K562 (cell line): ENCODE results near the gene COPS6. TPM values are rescaled to one million over a fixed set of nuclear protein-coding genes. Genes with fewer than 3 reads are reported as not detected.
A peak's percentile ranks its signal among the peaks of the same experiment; 100 is the strongest.

Source experiments
- AFF4 ChIP-seq: sonication (generic); formaldehyde crosslinking; IDR thresholded peaks from 2 replicates; pipeline ENCODE4 v1.8.0; 2023; ENCODE audit warnings: mild to moderate bottlenecking, missing genetic modification reagents
- BRF2 ChIP-seq: IDR thresholded peaks from 3 replicates; pipeline ENCODE4 v1.6.1; 2011; ENCODE audit warnings: borderline replicate concordance, mild to moderate bottlenecking; ENCODE audit not compliant: insufficient read length, insufficient read depth
- CBFA2T3 ChIP-seq: fragments of 450-650 bp; IDR thresholded peaks from 2 replicates; pipeline ENCODE4 v1.6.1; 2017
- ELK1 ChIP-seq: sonication (generic); formaldehyde crosslinking; IDR thresholded peaks from 2 replicates; pipeline ENCODE4 v1.8.1; 2022; ENCODE audit warnings: missing genetic modification reagents
- ID3 ChIP-seq, 2 experiments: fragments of 250-450 bp in 1 of 2; fragments of 450-650 bp in 1 of 2; sonication (Bioruptor Pico) in 1 of 2; IDR thresholded peaks; 2 replicates each; pipeline versions ENCODE4 v1.6.1 to v1.8.0; 2016 to 2021; ENCODE audit warnings: mild to moderate bottlenecking in 2 of 2, moderate library complexity in 2 of 2, missing compliant biosample characterization in 1 of 2, missing genetic modification characterization in 1 of 2
- L3MBTL2 ChIP-seq: fragments of 450-650 bp; IDR thresholded peaks from 2 replicates; pipeline ENCODE4 v1.6.1; 2016; ENCODE audit warnings: mild to moderate bottlenecking, moderate library complexity
- MCM7 ChIP-seq, 2 experiments: fragments of 450-650 bp; IDR thresholded peaks; 2 replicates each; pipeline ENCODE4 v1.6.1; 2016 to 2018
- MLLT1 ChIP-seq, 2 experiments: fragments of 450-650 bp; IDR thresholded peaks; 2 replicates each; pipeline ENCODE4 v1.6.1; 2016
- PURB ChIP-seq: sonication (generic); formaldehyde crosslinking; IDR thresholded peaks from 2 replicates; pipeline ENCODE4 v1.9.0; 2021; ENCODE audit warnings: low read depth, mild to moderate bottlenecking, missing genetic modification reagents
- SLC30A9 ChIP-seq: fragments of 250-450 bp; sonication (Bioruptor Pico); IDR thresholded peaks from 2 replicates; pipeline ENCODE4 v1.8.0; 2022; ENCODE audit warnings: mild to moderate bottlenecking, moderate library complexity
- ZMIZ1 ChIP-seq, 2 experiments: fragments of 150-350 bp in 1 of 2; IDR thresholded peaks; 2 replicates each; pipeline ENCODE4 v1.6.1; 2012 to 2016; ENCODE audit warnings: low read depth in 2 of 2, low read length in 2 of 2, mild to moderate bottlenecking in 1 of 2, moderate library complexity in 1 of 2
- ZNF75A ChIP-seq: fragments of 450-650 bp; formaldehyde crosslinking; IDR thresholded peaks from 2 replicates; pipeline ENCODE4 v1.4.0; 2020; ENCODE audit warnings: mild to moderate bottlenecking
- ZNF764 ChIP-seq: fragments of 250-450 bp; sonication (Bioruptor Pico); IDR thresholded peaks from 2 replicates; pipeline ENCODE4 v1.4.0; 2020; ENCODE audit warnings: low read depth, mild to moderate bottlenecking, moderate library complexity
- polyA plus RNA-seq, 8 experiments: library from polyadenylated mRNA; depleted of rRNA in 4 of 8; stranded (reverse) in 5 of 8; unstranded in 3 of 8; fragments of >200 nt; fragmentation: Nextera tagmentation in 2 of 8; fragmentation: Illumina TruSeq in 1 of 8; extraction: Ambion mirVana in 2 of 8; extraction: Trizol in 1 of 8; gene quantifications; 2 replicates each; pipeline versions ENCODE4 v1.2.1 to v1.2.3, GENCODE V29; 2011 to 2014; ENCODE audit warnings: inconsistent platforms in 1 of 8, missing spikeins in 1 of 8
- total RNA-seq, 7 experiments: library from RNA; depleted of rRNA in 6 of 7; stranded (reverse); fragments of >200 nt in 6 of 7; fragmentation: Illumina TruSeq in 2 of 7; extraction: Trizol in 2 of 7; gene quantifications; 2 replicates each; pipeline versions ENCODE4 v1.2.1 to v1.2.3, GENCODE V29; 2011 to 2021; ENCODE audit warnings: low replicate concordance in 1 of 7

Gene COPS6
- total and polyA plus RNA-seq, 9 of the 15 experiments (the other 6 are each of a cell fraction or from before 2014, with no cell fraction given) = 63.0 to 331 (median 168) TPM

GRCh38 chr7:100081535-100082102 lies 7.2 kb upstream of the COPS6 start, which contains the start of gene ZNF3 (continued):
- TF ChIP-seq MLLT1 (IDR thresholded peaks at IDR 0.05) = peak; percentile 49 to 99; a peak in 3 of 4 replicates
- no peak for TF ChIP-seq ZNF75A
- TF ChIP-seq ID3 (CRISPR knock-in tag; IDR thresholded peaks at IDR 0.05) = no peak
- no peak for TF ChIP-seq ID3 (tag; IDR thresholded peaks at IDR 0.05)
- TF ChIP-seq PURB (CRISPR knock-in tag) = no peak
- no peak for TF ChIP-seq SLC30A9 (CRISPR knock-in tag)
- peak; percentile 99 for TF ChIP-seq AFF4 (CRISPR knock-in tag)
- TF ChIP-seq ELK1 = no peak
- TF ChIP-seq BRF2 = no peak
- TF ChIP-seq CBFA2T3 = no peak; the same call in 1 of the 2 replicates
- TF ChIP-seq ZNF764 = no peak
- peak; percentile 99 for TF ChIP-seq L3MBTL2
- TF ChIP-seq MCM7 (IDR thresholded peaks at IDR 0.05) = no peak
- peak; percentile 73 to 75; a peak in 3 of 4 replicates for TF ChIP-seq ZMIZ1 (IDR thresholded peaks at IDR 0.05; ENCODE audit: low read depth in 2 of 2, low read length in 2 of 2)
